GM18526 (cell line): ENCODE data around the gene PRKN.

Experiments
- POLR2A ChIP-seq: IDR thresholded peaks from 3 replicates; pipeline ENCODE4 v1.6.1; 2011; ENCODE audit not compliant: insufficient read length; ENCODE audit errors: extremely low read depth

Gene PRKN

DNA sequence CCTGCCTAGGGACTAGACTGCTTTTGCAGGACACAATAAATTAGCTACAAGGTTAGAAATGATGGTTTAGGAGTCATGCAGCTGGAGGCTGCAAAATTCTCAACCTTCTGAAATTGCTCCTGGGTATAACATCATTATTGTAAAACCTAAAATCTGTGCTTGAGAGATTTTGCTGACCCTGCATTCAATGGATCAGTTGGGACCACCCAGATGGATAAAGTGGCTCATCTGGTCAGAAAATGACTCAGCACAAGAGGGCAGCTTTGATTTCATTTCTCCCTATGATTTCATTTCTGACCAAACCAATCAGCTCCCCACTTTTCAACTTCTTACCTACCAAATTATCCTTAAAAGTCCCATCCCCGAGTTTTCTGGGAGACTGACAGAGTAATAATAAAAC is 1086.4 kb downstream of the PRKN start:
- no peak for TF ChIP-seq POLR2A

DNA sequence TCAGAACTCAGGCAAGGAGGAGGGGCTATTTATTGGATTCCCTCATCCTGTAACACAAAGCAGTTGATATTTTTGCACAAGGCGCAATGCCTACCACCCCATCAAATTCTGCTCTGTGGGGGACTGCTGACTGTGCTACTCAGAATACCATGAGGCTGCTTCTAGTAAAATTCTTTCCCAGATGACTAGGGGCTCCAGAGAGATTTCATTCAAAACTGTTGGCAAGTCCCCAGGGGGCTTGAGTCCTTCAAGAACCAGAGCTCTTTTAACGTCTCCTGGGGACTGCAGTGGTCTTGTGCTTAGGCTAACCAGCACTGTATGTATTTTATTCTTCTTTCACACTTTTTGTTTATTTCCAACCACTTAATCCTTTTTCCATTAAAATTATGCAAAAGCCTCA is 1087.8 kb downstream of the PRKN start:
- TF ChIP-seq POLR2A: no peak

DNA sequence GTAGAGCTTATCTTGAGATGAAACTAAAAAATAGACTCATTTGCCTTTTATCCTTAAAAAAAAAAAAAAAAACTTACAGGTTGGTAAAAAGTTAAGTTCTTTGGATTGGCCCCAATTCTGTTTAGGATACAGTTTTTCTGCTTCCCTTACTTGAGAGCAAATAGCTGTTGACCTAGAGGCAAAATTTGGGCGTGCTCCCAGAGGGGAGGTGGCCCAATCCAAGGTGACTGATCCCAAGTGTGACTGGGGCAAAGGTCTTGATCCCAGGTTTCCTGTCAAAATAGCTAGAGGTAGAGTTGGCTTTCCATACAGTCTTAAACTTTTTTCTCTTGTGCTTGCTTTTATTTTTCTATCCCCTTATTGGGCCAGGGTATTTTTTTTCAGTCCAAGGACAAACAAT is 1089.9 kb downstream of the PRKN start:
- TF ChIP-seq POLR2A: no peak

DNA sequence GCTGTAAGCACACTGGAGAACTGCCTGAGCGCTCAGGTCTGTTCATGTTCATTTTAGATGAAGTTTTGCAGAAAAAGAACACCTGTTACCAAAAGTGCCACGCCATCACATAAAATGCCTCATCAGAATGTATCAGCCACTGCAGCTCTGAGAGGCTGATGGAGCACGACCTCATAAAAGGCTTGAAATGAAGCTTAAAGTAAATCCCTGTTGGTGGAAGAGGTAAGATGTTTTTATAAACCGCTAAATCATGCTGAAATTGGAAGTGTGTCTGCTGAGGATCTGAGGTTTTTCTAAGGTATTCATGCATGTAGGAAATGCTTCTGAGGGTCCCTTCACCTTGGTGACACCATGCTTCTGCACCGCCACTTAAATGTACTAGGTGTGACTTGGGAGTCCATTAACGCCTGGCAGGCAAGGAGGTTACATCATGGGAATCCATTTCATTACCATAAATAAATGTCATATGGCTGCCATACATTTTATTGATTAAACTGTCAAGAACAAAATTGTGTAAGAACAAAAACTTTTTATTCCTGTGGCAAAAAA is 1090.6 kb downstream of the PRKN start:
- no peak for TF ChIP-seq POLR2A

DNA sequence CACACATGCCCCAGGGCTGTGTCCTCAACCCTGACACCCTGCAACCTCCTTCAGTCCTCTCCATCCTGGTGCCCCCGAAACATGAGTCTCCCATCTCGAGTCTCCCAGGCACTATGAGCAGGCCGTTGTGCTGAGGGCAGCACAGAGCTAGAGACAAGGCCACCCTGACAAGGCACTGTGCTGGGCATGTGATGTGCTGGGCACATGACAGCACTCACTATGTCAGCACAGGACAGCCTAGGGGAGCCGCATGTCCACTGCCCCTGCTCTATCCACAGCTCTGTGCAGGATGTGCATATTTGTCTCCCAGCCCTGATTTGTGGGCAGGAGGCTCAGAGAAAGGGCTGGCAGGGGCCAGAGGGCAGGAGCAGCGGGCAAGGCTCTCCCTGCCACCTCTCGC is 1091.6 kb downstream of the PRKN start:
- TF ChIP-seq POLR2A: no peak

DNA sequence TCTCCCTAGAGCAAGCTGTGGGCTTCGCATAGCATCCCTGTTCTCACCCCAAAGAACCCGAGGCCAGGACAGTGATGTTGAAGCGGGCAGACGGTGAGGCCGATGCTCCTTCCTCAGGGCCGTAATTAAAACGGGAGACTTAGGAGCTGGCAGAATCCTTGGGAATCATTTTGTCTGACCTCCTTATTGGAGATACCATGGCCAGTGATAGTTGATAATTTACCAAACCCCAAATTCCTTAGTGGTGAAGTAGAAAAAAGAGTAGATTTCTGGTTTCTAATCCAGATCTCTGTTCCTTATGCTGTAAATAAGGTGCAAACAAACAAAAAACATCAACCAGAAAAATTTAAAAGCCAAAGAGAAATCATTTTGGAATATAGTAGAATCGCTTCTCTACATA is 1092.7 kb downstream of the PRKN start:
- no peak for TF ChIP-seq POLR2A

DNA sequence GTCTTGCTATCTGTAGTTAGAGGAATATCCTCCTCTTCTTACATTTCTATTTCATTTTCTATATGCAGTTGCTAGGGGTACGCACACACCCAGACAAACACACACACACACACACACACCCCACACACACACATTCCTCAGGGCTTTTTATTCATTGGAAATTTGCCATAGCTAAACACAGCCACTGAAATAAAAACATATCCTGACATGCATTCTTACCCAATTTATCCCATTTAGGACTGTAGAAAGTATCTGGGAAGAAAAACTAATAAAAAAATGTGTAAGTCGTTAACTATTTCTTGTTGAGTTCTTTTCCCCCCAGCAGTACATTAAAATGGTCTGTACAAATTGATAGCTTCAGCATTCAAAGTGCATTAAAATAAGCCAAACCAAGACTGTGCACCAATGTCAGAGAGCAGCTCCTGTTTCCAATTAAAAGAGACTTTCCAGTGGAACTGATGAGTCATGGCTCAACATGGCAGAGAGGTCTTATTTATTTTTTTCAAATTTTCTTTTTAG is 1095.8 kb downstream of the PRKN start:
- TF ChIP-seq POLR2A: no peak

DNA sequence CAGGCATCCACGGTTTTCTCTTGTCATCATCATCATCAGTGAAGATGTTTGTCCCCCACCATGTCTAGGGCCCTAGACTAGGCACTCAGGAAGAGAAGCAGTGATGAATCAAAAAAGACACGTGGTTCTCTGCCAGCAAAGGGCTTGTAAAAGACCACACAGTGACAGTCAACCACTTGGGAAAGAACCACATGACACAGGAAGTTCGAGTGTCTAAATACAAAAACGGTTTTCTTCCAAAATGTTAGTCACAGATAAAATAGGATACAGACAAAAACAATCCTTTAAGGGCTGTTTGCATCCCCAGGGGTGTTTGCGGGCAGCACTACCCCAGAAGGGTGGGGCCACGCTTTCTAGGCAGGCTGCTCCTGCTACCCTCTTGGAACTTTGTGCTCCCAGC is 1096.9 kb downstream of the PRKN start:
- no peak for TF ChIP-seq POLR2A

DNA sequence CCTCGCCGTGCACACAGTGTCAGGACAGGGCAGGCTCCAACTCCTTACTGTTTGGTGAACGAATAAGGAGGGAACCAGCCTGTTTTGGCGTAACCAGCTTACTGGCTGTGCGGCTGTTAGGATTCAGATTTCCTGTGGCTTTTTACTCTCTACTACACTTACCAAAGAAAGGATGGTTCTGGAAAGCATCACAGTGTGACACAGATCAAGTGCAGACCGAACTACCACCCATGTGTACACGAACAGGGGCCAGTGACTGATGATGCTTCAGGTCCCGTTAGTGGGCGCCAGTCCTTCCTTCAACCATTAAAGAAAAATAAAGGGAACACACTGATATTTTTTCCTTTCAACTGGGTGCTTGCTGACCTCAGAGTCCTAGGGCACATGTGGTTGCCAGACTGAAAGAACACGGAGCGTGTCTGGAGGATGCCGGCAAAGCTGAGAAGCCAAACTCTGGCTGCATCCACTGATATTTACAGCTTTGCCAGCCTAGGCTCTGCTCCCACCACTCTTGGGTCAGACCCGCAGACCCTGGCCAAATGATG is 1101.4 kb downstream of the PRKN start:
- no peak for TF ChIP-seq POLR2A

DNA sequence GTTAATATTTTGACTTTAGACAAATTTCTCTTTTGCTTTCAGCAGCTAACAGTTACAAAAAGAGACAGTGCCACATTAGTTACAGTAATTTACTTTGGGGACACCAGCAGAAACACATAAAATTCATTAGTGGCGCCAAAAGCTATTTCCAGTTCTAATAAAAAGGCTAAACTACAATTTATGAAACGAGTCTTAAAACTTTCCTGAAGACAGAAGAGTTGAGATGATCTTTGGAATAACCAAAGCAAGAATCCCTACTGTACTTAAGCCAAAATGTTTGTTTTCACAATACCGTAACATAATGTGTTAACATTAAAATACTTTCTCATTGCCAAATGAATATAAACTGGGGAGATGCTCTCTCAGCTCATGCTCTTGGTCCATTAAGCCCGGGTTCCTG is 1103.5 kb downstream of the PRKN start:
- TF ChIP-seq POLR2A: no peak

DNA sequence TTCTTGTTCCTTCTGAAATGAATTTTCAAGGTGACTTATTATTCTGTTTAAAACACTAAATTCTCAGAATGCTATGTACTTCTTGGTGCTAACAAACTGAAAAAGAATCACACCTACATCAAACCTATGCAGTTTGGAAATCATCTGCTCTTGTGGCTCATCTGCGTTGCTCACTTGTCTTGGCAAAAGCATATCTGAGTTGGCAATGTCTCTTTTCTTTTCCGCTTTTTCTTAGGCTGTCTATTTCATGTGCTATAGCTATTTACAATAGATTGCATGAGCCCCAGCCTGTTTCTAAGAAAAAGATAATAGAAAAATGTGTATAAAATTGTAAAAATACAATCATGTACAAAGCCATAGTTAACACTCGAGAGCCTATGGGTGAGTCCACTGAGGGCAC is 1104.8 kb downstream of the PRKN start:
- no peak for TF ChIP-seq POLR2A

DNA sequence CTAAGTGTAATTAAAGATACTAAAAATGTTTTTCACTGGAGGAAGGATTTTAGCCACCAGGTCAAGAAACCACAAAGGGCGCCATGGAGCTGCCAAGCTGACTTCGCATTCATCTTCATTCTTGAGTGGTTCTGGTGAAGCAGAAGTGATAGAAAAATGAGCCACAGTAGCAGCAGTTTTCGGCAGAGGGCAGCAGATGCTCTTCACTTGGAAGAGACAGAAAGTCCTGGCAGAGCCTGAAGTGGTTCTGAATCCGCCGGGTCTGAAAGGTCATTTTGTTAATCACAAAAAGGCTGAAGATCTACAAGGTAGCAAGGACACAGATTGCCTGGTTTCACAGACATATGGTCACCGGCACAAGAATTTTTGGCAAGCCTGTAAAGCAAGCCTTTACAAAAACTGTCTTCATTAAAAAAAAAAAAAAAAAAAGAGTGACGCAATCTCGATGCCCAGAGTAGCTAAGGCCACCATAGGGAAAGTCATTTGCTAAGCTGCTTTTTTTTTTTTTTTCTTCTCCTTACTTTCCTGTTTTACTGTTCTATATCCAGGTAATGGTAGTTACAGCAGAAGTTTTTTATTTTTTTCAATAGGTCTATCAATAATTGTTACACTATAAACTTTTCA is 1108.6 kb downstream of the PRKN start:
- no peak for TF ChIP-seq POLR2A

DNA sequence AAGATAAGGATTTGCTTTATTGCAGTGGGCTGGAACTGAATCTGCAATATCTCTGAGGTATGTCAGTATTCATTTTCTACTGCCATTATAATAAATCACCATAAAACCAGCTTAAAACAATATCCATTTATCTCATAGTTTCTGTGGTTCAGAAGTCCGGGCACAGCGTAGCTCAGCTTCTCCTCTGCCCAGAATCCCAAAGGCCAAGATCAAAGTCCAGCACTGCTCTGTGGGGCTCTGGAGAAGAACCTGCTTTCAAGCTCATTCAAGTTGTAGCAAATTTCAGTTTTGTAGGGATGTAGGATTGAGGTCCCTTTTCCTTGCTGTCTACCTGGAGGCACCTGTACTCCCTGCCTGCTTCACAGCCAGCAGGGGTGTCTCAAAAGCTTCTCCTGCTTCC is 1113.9 kb downstream of the PRKN start:
- no peak for TF ChIP-seq POLR2A

DNA sequence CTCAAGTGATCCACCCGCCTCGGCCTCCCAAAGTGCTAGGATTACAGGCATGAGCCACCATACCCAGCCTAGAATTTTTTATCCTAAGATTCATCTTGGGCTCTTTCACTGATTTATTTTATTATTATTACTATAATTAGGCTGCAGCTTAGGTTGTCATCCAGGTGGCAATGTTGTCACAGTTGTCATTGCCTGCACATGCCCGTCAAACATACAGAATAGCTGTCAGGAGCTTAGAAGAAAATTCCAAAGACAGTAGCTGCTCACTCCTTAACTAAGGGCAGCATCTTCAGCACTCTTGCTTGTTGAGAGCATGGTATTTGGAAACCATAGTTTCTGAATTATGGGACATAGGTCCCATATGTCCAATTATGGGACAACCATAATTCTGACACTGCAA is 1118.8 kb downstream of the PRKN start:
- no peak for TF ChIP-seq POLR2A

DNA sequence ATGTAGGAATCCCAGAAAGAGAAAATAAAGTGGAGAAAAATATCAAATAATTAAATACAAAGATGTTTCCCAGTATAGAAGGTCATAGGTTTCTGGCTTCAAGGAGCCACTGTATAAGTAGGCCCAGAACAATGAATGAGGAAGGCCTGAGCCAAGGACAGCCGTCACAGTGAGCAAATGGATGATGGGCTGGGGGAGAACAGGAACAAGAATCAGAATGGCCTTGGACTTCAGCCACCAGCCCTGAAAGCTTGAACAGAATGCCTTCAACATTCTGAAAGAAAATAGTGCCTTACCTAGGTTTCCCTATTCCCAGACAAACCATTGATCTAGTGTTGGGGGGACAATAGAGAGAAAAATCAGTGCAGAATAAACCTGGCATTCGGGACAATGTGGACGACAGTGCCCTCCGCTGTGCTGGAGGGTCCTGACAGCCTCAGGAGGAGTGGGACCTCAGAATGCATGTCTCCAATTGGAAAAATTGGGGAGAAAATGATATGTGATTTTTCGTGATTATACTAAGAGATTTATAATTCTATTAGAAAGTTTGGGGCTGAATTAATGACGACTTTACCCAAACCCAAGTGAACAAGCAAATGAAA is 1119.8 kb downstream of the PRKN start:
- TF ChIP-seq POLR2A: no peak

DNA sequence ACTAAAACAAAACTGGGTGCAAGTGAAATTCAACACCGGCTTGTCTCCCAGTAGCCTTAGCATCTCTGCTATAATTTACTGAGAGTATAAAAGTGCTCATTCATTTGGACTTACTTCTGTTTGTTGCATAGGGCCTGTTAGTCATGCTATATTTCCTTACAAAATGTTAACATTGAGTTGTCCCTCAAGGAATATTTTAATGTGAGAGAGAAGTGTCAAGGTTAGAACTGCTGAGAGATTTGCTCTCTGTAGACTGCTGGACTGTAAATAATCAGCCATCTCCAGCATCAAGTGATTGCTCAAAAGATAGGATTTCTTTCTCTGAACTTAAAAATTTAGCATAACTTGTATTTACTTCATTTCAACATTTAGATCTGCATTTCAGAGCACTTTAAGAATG is 1125.2 kb downstream of the PRKN start:
- no peak for TF ChIP-seq POLR2A
